HAP-1 (cell line): Measurements from ENCODE around the gene CCL26.
A peak's percentile ranks its signal among the peaks of the same experiment; 100 is the strongest.

Experiments
- DNase-seq, 2 experiments: peaks; one replicate each; pipeline ENCODE4 v3.0.0-alpha.2; 2016 to 2020; ENCODE audit warnings: low spot score in 2 of 2
- H3K27me3 ChIP-seq: fragments of 250-450 bp; sonication (Bioruptor Pico); 2 replicates; pipeline ENCODE4 v1.5.1; 2020; ENCODE audit warnings: low read depth, mild to moderate bottlenecking, moderate library complexity
- H3K36me3 ChIP-seq: fragments of 250-450 bp; sonication (Bioruptor Pico); replicated peaks from 2 replicates; pipeline ENCODE4 v1.5.1; 2020; ENCODE audit warnings: mild to moderate bottlenecking
- H3K4me1 ChIP-seq: fragments of 250-450 bp; sonication (Bioruptor Pico); 2 replicates; pipeline ENCODE4 v1.5.1; 2020; ENCODE audit warnings: mild to moderate bottlenecking
- H3K4me3 ChIP-seq: fragments of 250-450 bp; sonication (Bioruptor Pico); 2 replicates; pipeline ENCODE4 v1.5.1; 2020; ENCODE audit warnings: mild to moderate bottlenecking, moderate library complexity
- H3K9me3 ChIP-seq: fragments of 250-450 bp; sonication (Bioruptor Pico); 2 replicates; pipeline ENCODE4 v1.5.1; 2020; ENCODE audit warnings: mild to moderate bottlenecking, moderate library complexity
- in situ Hi-C: fragments of 300-500 bp; cut with MboI; formaldehyde crosslinking; loops from 3 replicates; pipeline ENCODE4 v1.14.3; 2020; ENCODE audit warnings: low sequenced_read_pairs, inconsistent platforms, mixed read lengths

Gene CCL26, protein sequence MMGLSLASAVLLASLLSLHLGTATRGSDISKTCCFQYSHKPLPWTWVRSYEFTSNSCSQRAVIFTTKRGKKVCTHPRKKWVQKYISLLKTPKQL

DNA sequence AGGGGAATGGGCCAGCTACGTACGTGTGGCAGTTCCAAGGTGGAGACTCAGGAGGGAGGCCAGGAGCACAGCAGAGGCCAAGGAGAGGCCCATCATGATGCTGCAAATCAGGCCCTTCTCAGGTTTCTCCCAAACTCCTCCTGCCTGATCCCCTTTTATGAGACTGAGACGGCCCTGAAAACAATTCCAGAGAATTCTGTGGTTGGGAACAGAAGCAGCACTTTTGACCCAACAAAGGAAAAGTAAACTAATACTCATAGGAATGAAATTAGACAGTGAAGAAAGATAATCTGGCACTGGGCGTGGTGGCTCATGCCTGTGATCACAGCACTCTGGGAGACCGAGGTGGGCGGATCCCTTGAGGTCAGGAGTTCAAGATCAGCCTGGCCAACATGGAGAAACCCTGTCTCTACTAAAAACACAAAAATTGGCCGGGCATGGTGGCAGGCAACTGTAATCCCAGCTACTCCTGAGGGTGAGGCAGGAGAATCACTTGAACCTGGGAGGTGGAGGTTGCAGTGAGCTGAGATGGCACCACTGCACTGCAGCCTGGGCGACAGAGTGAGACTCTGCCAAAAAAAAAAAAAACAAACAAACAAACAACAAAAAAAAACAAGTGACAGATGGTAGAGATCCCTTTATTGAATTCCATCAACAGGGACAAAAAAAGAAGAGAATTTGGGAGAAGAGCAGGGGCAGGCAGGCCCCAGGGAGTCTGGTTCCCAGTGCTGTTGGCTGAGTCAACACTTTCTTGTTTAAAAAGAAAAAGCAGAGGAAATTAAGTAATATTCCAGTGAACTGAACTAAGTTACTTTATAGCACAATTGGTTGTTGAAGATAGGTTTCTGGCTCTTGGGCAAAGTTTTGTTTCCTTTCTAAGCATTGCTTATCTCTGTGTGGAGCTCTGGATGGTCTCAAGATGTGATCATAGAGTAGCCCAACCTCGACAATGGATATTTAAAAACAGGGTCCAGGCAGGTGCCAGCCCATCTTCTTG lies at the start of gene CCL26:
Gene CCL26, minus strand, starts transcription at position 131 of the 997 bp plus-strand sequence. Its CDS starts 35 bp downstream, at position 96.
- in situ Hi-C loops, result loop anchor here (25.0 kb wide), 1 partner anchor 710 kb away; the partner anchor contains the start of gene RCC1L
- Histone ChIP-seq H3K4me3 (no peak within 1 kb of the TSS), H3K27me3 (no peaks in the 10 kb centered on the region), H3K36me3 (no peaks in the 10 kb centered on the region), H3K9me3 (no peaks in the 10 kb centered on the region), H3K4me1 (peaks cover 11% of the 10 kb centered on the region)
- peak; percentile 57 to 72 for DNase-seq

GRCh38 chr7:75820688-75821087 lies 48.7 kb upstream of the CCL26 start:
- no peak overlapping the region for H3K4me3 ChIP-seq
- in situ Hi-C loops, result no loop called here
- DNase-seq, result no peak
- H3K4me1 ChIP-seq, result no peaks in the 10 kb centered on the region
- no peaks in the 10 kb centered on the region for H3K36me3 ChIP-seq
- peaks cover 7% of the 10 kb centered on the region; the same call in 1 of the 2 replicates for H3K27me3 ChIP-seq
- H3K9me3 ChIP-seq, result no peaks in the 10 kb centered on the region

DNA sequence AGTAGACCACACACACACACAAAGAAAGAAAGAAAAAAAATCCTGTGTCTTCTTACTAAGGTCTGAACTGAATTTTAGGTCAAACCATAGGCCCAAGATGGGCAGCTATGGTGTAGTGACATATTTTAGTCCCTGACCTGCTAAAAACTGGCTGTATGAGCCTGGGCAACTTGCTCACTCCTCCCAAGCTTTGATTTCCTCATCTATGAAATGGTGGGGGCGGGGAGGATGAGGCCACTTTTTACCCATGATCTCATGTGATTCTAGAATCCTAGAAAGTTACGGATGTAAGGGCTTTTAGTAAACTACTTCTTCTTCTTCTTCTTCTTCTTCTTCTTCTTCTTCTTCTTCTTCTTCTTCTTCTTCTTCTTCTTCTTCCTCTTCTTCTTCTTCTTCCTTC lies 47.7 kb upstream of the CCL26 start:
- in situ Hi-C loops, result no loop called here
- no peak for DNase-seq
- peaks cover 9% of the 10 kb centered on the region; the same call in 1 of the 2 replicates for H3K27me3 ChIP-seq
- no peaks in the 10 kb centered on the region for H3K36me3 ChIP-seq
- no peaks in the 10 kb centered on the region for H3K9me3 ChIP-seq
- H3K4me3 ChIP-seq, result no peak overlapping the region
- H3K4me1 ChIP-seq, result no peaks in the 10 kb centered on the region

- no peak for DNase-seq
- Histone ChIP-seq H3K36me3 (no peaks in the 10 kb centered on the region), H3K4me1 (no peaks in the 10 kb centered on the region), H3K27me3 (peaks cover 12% of the 10 kb centered on the region; the same call in 1 of the 2 replicates), H3K9me3 (no peaks in the 10 kb centered on the region), H3K4me3 (no peak overlapping the region)
- in situ Hi-C loops, result no loop called here
These were observed 46.5 kb upstream of the CCL26 start for GRCh38 chr7:75818472-75818871.

GRCh38 chr7:75817116-75817515 lies 45.1 kb upstream of the CCL26 start:
- Histone ChIP-seq H3K9me3 (no peaks in the 10 kb centered on the region), H3K27me3 (peaks cover 12% of the 10 kb centered on the region; the same call in 1 of the 2 replicates), H3K36me3 (no peaks in the 10 kb centered on the region), H3K4me3 (no peak overlapping the region), H3K4me1 (no peaks in the 10 kb centered on the region)
- no peak for DNase-seq
- in situ Hi-C loops, result no loop called here

DNA sequence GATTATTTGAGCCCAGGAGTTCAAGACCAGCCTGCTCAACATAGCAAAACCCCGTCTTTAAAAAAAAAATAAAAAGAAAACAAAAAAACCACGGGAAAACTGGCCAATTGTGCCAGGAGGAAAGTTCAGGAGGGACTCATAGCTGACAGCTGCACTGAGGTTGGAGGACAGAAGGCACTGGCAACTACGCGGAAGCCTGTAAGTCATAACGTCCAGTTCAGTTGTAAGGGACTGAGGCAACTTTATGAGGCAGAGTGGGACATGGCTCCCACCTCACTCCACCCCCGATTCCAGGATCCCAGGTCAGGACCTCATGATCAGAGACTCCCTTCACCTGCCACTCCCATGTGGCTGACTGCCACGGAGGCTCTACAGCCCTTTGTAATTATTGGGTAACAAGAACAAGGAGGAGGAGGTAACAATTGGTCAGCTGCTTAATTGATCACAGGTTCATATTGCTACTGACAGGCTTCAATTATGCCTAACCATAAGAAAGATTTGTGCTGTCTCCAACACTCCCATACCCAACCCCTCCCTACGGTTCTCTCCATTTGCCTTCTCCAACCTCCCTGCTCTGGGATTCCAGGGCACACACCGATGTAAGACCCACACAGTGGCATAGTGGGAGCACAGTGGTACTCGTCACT lies 43.5 kb upstream of the CCL26 start:
- H3K4me1 ChIP-seq, result no peaks in the 10 kb centered on the region
- no peaks in the 10 kb centered on the region for H3K36me3 ChIP-seq
- no peak for DNase-seq
- H3K27me3 ChIP-seq, result peaks cover 12% of the 10 kb centered on the region; the same call in 1 of the 2 replicates
- H3K4me3 ChIP-seq, result no peak overlapping the region
- in situ Hi-C loops, result no loop called here
- H3K9me3 ChIP-seq, result no peaks in the 10 kb centered on the region

DNA sequence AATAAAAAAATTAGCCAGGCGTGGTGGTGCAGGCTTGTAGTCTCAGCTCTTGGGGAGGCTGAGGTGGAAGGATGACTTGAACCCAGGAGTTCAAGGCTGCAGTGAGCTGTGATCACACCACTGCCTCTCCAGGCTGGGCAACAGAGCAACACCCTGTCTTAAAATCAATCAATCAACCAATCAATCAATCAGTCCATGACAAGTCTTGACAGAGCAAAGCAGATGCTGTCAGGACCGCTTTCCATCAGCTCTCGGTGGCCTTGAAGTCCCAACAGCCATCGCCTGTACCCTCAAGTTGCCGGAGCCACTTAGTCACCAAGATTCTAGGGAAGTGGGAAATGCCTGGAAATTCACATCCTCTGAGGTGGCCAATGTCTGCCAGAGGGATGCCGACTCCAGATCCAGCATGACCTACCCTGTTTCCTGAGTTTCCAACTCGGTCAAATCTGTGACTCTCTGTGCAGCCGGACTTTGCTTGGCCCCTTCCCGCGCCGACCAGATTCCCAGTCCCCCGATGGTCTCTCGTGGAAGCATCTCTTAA lies 42.5 kb upstream of the CCL26 start:
- no peaks in the 10 kb centered on the region for H3K36me3 ChIP-seq
- in situ Hi-C loops, result no loop called here
- no peaks in the 10 kb centered on the region for H3K9me3 ChIP-seq
- peaks cover 12% of the 10 kb centered on the region; the same call in 1 of the 2 replicates for H3K27me3 ChIP-seq
- no peaks in the 10 kb centered on the region for H3K4me1 ChIP-seq
- no peak overlapping the region for H3K4me3 ChIP-seq
- no peak for DNase-seq

- in situ Hi-C loops, result no loop called here
- Histone ChIP-seq H3K4me1 (no peaks in the 10 kb centered on the region), H3K4me3 (no peak within 1 kb of the TSS), H3K27me3 (peaks cover 12% of the 10 kb centered on the region; the same call in 1 of the 2 replicates), H3K9me3 (no peaks in the 10 kb centered on the region), H3K36me3 (no peaks in the 10 kb centered on the region)
- DNase-seq, result no peak
These were observed 41.8 kb upstream of the CCL26 start, which contains the start of gene CCL24 for GRCh38 chr7:75813781-75814236. Gene CCL24 (minus strand): TSS chr7:75813806. CDS start chr7:75813715, 91 bp downstream.

DNA sequence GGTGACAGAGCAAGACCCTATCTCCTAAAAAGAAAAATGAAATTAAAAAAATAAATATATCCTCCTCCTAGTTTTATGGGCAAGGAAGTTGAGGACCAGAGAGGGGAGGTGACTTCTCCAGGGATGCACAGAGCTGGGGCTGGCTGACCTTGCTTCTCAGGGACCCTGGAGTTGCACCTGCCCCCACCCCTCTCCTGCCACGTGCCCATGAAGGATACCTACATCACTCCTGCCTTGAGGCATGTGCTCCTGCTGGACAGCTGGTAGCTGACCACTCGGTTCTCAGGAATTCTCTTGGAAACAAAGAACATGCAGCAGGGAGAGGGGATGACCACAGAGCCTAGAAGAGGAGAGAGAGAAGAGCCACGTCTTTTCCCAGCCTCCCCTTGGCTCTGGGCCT lies 41.1 kb upstream of the CCL26 start:
- no peak overlapping the region for H3K4me3 ChIP-seq
- DNase-seq, result no peak
- peaks cover 12% of the 10 kb centered on the region; the same call in 1 of the 2 replicates for H3K27me3 ChIP-seq
- H3K9me3 ChIP-seq, result no peaks in the 10 kb centered on the region
- no peaks in the 10 kb centered on the region for H3K36me3 ChIP-seq
- in situ Hi-C loops, result no loop called here
- no peaks in the 10 kb centered on the region for H3K4me1 ChIP-seq

DNA sequence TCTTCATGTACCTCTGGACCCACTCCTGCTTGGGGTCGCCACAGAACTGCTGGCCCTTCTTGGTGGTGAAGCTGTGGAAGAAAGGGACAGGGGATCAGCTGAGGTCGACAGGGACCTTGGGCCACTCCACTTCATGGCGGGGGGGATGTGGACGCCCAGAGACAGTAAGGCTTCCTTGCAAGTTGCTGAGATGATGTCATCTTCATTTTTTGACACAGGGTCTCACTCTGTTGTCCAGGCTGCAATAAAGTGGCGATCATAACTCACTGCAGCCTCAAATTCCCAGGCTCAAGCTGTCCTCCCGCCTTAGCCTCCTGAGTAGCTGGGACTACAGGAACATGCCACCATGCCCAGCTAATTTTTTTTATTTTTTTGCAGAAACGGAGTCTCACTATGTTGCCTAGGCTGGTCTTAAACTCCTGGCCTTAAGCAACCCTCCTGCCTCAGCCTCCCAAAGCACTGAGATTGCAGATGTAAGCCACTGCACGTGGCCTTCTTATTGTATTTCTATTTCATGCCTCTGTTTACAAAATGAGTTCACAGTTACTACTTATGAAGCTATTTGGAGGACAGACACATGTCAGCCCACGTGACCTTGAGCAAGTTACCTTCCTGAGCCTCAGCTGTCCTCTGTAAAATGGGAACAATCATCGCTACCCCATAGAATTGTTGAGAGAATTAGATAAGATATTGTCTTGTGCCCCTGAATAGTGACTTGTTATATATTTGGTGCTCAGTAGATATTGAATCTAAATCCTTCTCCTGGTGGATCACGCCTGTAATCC lies 40.1 kb upstream of the CCL26 start:
- in situ Hi-C loops, result no loop called here
- H3K4me3 ChIP-seq, result no peak overlapping the region
- peaks cover 12% of the 10 kb centered on the region; the same call in 1 of the 2 replicates for H3K27me3 ChIP-seq
- DNase-seq, result no peak
- H3K9me3 ChIP-seq, result no peaks in the 10 kb centered on the region; the same call in 1 of the 2 replicates
- no peaks in the 10 kb centered on the region for H3K4me1 ChIP-seq
- H3K36me3 ChIP-seq, result no peaks in the 10 kb centered on the region

DNA sequence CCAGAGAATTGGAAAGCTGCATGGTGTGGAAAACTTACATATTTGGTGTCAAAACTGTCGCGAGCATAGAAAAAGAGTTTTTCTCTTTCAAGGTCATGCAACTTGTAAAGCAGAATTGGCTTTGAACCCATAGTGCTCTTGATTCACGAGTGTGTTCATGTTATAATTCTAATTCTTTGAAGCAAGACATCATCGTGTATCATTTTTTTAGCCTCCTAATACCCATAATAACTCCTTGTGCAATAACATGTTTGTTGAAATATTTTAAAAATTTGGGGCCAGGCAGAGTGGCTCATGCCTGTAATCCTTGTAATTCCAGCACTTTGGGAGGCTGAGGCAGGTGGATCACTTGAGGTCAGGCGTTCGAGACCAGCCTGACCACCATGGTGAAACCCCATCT lies 37.4 kb upstream of the CCL26 start:
- H3K4me1 ChIP-seq, result no peaks in the 10 kb centered on the region
- peaks cover 2% of the 10 kb centered on the region; the same call in 1 of the 2 replicates for H3K27me3 ChIP-seq
- in situ Hi-C loops, result no loop called here
- DNase-seq, result no peak
- no peak overlapping the region for H3K4me3 ChIP-seq
- no peaks in the 10 kb centered on the region for H3K36me3 ChIP-seq
- H3K9me3 ChIP-seq, result peaks cover 7% of the 10 kb centered on the region; the same call in 1 of the 2 replicates

DNA sequence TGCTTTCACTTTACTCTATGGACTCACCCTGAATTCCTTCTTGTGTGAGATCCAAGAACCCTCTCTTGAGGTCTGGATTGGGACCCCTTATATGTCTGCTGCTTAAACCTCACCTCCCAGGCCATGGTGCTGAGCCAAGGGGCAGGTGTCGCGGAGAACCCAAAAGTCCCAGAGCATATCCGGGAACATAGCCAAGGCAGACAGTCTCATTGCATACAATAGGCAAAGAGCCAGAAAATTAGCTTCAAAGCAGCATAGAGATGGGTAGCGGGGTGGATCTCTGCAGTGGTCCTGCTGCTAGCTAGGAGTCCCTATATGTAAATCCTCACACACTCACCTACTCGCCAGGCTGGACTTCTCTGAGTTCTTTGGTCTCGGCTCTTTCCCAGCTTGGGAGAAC lies 36.1 kb upstream of the CCL26 start:
- H3K4me3 ChIP-seq, result no peak overlapping the region
- H3K4me1 ChIP-seq, result no peaks in the 10 kb centered on the region
- DNase-seq, result no peak
- H3K27me3 ChIP-seq, result no peaks in the 10 kb centered on the region
- no peaks in the 10 kb centered on the region for H3K36me3 ChIP-seq
- peaks cover 7% of the 10 kb centered on the region; the same call in 1 of the 2 replicates for H3K9me3 ChIP-seq
- in situ Hi-C loops, result no loop called here

GRCh38 chr7:75807452-75807851 lies 35.4 kb upstream of the CCL26 start:
- H3K4me1 ChIP-seq, result no peaks in the 10 kb centered on the region
- in situ Hi-C loops, result no loop called here
- H3K27me3 ChIP-seq, result no peaks in the 10 kb centered on the region
- no peak overlapping the region for H3K4me3 ChIP-seq
- H3K9me3 ChIP-seq, result peaks cover 7% of the 10 kb centered on the region; the same call in 1 of the 2 replicates
- no peaks in the 10 kb centered on the region for H3K36me3 ChIP-seq
- no peak for DNase-seq
